KOPT-K1 (cell line): ENCODE measurements around the gene SERPINC1.
"Not testable (repeated sequence)": the region's sequence is repeated elsewhere in the genome, so short reads cannot be mapped to it uniquely, and the experiment has no call there.

Source experiments
- H3K27ac ChIP-seq: fragments of 200-600 bp; sonication (generic); 2 replicates; pipeline ENCODE4 v1.5.1; 2016; ENCODE audit warnings: antibody characterized with exemption, mild to moderate bottlenecking, low read depth, low read length; ENCODE audit not compliant: poor library complexity, severe bottlenecking
- H3K36me3 ChIP-seq: fragments of 200-600 bp; sonication (generic); 2 replicates; pipeline ENCODE4 v1.5.1; 2017; ENCODE audit warnings: antibody characterized with exemption, mild to moderate bottlenecking, low read length, moderate library complexity; ENCODE audit not compliant: insufficient read depth
- H3K9me3 ChIP-seq: fragments of 200-600 bp; sonication (generic); 2 replicates; pipeline ENCODE4 v1.5.1; 2017; ENCODE audit warnings: antibody characterized with exemption, low read length, mild to moderate bottlenecking; ENCODE audit not compliant: insufficient read depth, poor library complexity, severe bottlenecking

SERPINC1 gene

GRCh38 chr1:173914366-173914871, 2.7 kb downstream of the SERPINC1 start:
- Histone ChIP-seq H3K9me3 (no peaks in the 10 kb centered on the region), H3K36me3 (no peaks in the 10 kb centered on the region), H3K27ac (no peak overlapping the region)

GRCh38 chr1:173913111-173913510, 4.0 kb downstream of the SERPINC1 start:
- no peaks in the 10 kb centered on the region for H3K9me3 ChIP-seq
- no peak overlapping the region for H3K27ac ChIP-seq
- no peaks in the 10 kb centered on the region for H3K36me3 ChIP-seq

GRCh38 chr1:173903827-173904531, 13.1 kb downstream of the SERPINC1 start:
- no peaks in the 10 kb centered on the region for H3K9me3 ChIP-seq
- no peak overlapping the region for H3K27ac ChIP-seq
- H3K36me3 ChIP-seq = no peaks in the 10 kb centered on the region

- H3K27ac ChIP-seq = no peak overlapping the region
- H3K9me3 ChIP-seq = no peaks in the 10 kb centered on the region
- no peaks in the 10 kb centered on the region for H3K36me3 ChIP-seq
Measured at GRCh38 chr1:173900992-173901391, 16.1 kb downstream of the SERPINC1 start.

GRCh38 chr1:173900427-173900826, 16.7 kb downstream of the SERPINC1 start:
- no peaks in the 10 kb centered on the region for H3K9me3 ChIP-seq
- no peak overlapping the region for H3K27ac ChIP-seq
- H3K36me3 ChIP-seq = no peaks in the 10 kb centered on the region

GRCh38 chr1:173894189-173894588, 22.9 kb downstream of the SERPINC1 start:
- Histone ChIP-seq H3K36me3 (no peaks in the 10 kb centered on the region), H3K27ac (no peak overlapping the region), H3K9me3 (no peaks in the 10 kb centered on the region)

- Histone ChIP-seq H3K9me3 (no peaks in the 10 kb centered on the region), H3K36me3 (no peaks in the 10 kb centered on the region), H3K27ac (no peak overlapping the region)
Measured at GRCh38 chr1:173893611-173894010, 23.5 kb downstream of the SERPINC1 start.

- Histone ChIP-seq H3K36me3 (peaks cover 14% of the 10 kb centered on the region), H3K9me3 (no peaks in the 10 kb centered on the region), H3K27ac (no peak overlapping the region)
Measured at GRCh38 chr1:173889885-173890284, 27.2 kb downstream of the SERPINC1 start.

- Histone ChIP-seq H3K36me3 (peaks cover 14% of the 10 kb centered on the region), H3K27ac (no peak overlapping the region), H3K9me3 (no peaks in the 10 kb centered on the region)
Measured at GRCh38 chr1:173888749-173889148, 28.4 kb downstream of the SERPINC1 start.

- Histone ChIP-seq H3K9me3 (no peaks in the 10 kb centered on the region), H3K27ac (no peak overlapping the region), H3K36me3 (peaks cover 14% of the 10 kb centered on the region)
Measured at GRCh38 chr1:173887627-173888026, 29.5 kb downstream of the SERPINC1 start.

- H3K36me3 ChIP-seq = peaks cover 14% of the 10 kb centered on the region
- H3K9me3 ChIP-seq = no peaks in the 10 kb centered on the region
- no peak overlapping the region for H3K27ac ChIP-seq
Measured at GRCh38 chr1:173886746-173887611, 30.1 kb downstream of the SERPINC1 start.

GRCh38 chr1:173884701-173885100, 32.4 kb downstream of the SERPINC1 start:
- Histone ChIP-seq H3K27ac (no peak overlapping the region), H3K9me3 (no peaks in the 10 kb centered on the region), H3K36me3 (peaks cover 20% of the 10 kb centered on the region)

GRCh38 chr1:173881117-173881516, 36.0 kb downstream of the SERPINC1 start:
- H3K36me3 ChIP-seq = peaks cover 31% of the 10 kb centered on the region
- H3K27ac ChIP-seq, H3K9me3 ChIP-seq: not testable (repeated sequence)

- H3K27ac ChIP-seq = no peak overlapping the region
- H3K9me3 ChIP-seq = no peaks in the 10 kb centered on the region
- H3K36me3 ChIP-seq = peaks cover 32% of the 10 kb centered on the region
Measured at GRCh38 chr1:173878251-173878650, 38.9 kb downstream of the SERPINC1 start.

- Histone ChIP-seq H3K27ac (no peak overlapping the region), H3K36me3 (peaks cover 35% of the 10 kb centered on the region), H3K9me3 (no peaks in the 10 kb centered on the region)
Measured at GRCh38 chr1:173876732-173877131, 40.4 kb downstream of the SERPINC1 start.
